Activated CD4-positive, alpha-beta T cell treated with anti-CD3 and anti-CD28 coated beads, Interleukin-2, amount 50 U/mL, for 4 hours (primary cell): ENCODE measurements around the gene GALNT12.

Source experiments
- DNase-seq, 2 experiments: peaks; one replicate each; pipeline ENCODE4 v3.0.0-alpha.2; 2020

GALNT12 gene

DNA sequence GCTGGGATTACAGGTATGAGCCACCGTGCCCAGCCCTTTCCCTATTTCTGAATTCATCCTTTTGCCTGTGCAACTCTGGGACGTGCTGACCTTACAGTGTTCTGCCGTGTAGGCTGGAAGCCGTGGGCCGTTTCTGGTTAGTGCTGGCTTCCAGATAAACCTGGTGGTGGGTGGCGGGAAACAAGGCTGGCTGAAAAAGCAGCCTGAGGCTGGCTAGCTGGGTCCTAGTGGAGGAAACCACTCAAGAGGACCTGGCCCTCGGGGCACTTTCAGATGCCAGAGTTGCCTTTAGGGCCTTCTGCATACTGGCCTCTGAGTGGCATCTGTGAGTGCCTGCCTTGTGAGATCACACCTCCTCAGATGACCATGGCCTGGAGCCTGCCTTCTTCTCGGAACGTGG, 26.9 kb downstream of the GALNT12 start:
- DNase-seq: no peak

DNA sequence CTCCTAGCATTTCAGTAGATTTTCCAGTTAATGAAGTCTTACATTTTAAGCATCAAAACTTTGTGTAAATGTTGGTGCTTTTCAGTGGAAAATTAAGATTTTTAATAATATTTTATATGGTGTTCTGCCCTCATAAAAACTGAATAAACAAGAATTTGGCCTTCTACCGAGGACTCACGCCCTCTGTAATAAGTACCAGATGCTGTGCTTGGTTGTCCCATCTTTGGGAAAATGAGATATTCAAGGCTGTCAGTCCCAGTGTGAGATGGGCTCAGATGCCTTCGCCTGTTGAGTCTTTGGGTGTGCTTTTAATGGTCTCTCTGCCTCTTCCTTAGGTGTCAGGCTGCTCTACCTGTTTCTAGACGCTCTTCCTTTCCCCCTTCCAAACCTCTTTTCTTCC, 28.7 kb downstream of the GALNT12 start:
- DNase-seq: no peak

GRCh38 chr9:98837516-98837915, 30.0 kb downstream of the GALNT12 start:
- no peak for DNase-seq

GRCh38 chr9:98838155-98838867, 30.8 kb downstream of the GALNT12 start:
- no peak for DNase-seq

DNA sequence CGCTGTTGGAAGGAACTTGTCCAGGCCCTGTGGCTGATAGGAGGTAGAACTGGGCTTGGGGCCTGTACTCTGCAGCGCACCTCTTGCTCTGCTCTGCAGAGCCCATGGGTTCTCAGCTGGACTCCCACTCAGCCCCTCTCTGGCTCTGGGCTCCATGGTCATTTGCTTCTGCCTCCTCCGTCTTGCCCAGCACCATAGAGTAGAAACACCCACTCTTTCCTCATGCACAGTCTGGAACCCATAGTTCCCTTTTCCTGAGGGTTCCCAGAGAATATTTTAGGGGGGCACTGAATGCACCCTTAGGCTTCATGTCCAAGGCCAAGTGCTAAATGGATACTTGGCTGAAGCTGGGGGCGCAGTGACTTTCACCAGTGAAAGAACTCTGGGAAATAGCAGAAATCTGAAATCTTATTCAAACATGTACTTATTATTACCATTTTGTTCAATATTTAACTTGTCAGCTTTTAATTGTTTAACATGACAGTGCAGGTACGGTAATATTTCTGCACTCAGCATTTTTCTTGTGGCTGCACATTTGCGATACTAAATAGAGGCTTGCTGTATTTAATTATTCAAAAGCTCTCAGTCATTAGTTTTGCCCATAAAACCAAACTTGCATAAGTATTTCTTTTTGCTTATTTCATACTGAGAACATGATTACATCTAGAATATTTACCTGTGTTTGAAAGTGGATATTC, 31.5 kb downstream of the GALNT12 start:
- no peak for DNase-seq

- no peak for DNase-seq
Measured at GRCh38 chr9:98839724-98840123, 32.3 kb downstream of the GALNT12 start.

GRCh38 chr9:98842510-98842909, 35.0 kb downstream of the GALNT12 start:
- DNase-seq: no peak

GRCh38 chr9:98846081-98846480, 38.6 kb downstream of the GALNT12 start:
- no peak for DNase-seq

DNA sequence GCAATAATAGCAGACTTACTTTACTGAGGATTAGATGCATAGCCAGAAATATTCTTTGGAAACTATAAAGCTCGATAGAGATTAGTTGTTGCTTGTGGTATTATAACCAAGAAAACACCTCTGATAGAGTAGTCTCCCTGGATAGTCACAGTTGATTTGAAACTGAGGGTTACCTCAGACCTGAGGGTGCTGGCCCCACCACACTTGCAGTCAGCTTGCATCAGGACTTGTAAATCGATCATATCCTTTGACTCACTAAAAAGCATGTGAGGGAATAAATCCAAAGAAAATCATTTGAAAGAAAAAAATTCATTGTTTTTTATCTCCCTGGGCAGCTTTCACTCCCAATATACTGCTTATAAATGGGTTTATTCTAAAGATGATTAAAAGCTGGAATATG, 39.4 kb downstream of the GALNT12 start:
- no peak for DNase-seq

- DNase-seq: peak; percentile 66 to 69
Measured at GRCh38 chr9:98848450-98849149, 41.1 kb downstream of the GALNT12 start.

- DNase-seq: no peak
Measured at GRCh38 chr9:98849563-98849962, 42.1 kb downstream of the GALNT12 start.

GRCh38 chr9:98850851-98851729, 43.6 kb downstream of the GALNT12 start:
- DNase-seq: no peak

- peak; percentile 5 to 14 for DNase-seq
Measured at GRCh38 chr9:98851730-98852459, 44.4 kb downstream of the GALNT12 start.

GRCh38 chr9:98852460-98852734, 44.9 kb downstream of the GALNT12 start:
- no peak for DNase-seq

DNA sequence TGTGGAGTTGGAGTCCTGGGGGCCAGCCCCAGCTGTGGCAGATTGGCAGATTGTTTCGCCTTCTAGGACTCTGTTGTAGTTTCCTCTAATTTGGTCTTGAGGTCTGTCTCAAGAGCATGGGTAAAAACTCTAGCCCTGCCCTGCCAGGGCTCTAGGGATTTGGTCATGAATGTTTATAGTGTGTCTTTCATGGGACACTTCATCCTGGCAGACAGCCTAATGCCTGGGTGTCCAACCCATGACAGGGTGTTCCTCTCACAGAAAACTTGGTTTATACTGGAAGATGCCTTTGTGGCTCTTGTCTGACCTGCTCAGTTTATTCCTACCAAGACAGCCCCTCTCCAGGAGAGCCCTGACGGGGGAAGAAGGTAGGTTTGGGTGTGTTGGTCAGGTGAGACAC, 45.5 kb downstream of the GALNT12 start:
- no peak for DNase-seq

DNA sequence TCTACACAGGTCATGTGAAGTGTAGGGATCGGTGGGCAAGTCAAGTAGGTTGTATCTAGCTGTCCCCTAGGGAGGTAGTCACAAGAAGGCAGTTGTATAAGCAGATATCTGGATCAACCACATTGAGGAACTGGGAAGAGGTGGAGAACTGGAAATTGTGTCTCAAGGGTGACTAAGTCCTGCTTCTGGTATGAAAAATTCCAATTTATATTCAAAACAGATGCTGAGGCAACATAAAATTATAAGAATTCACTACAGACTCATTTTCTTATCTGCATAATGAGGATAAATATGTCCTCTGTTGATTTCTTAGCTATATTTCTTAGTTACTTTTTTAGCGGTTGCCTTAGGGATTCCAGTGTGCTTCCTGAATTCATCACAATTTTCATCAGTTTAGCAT, 46.8 kb downstream of the GALNT12 start:
- no peak for DNase-seq

DNA sequence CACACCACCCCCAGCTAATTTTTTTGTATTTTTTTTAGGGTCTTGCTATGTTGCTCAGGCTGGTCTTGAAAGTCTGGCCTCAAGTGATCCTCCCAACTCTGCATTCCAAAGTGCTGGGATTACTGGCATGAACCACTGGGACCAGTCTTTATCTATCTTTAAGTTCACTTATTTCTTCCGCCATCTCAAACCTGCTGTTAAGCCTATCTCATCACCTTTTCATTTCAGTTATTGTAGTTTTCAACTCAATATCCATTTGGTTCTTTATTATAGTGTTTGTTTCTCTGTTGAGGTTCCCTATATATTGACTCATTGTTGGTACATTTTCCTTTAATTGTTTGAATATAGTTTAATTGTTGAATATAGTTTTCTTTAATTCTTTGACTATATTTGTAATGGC, 48.1 kb downstream of the GALNT12 start:
- DNase-seq: no peak

- DNase-seq: no peak
Measured at GRCh38 chr9:98856982-98857381, 49.5 kb downstream of the GALNT12 start.

- DNase-seq: no peak
Measured at GRCh38 chr9:98859941-98860340, 52.5 kb downstream of the GALNT12 start.

- DNase-seq: no peak
Measured at GRCh38 chr9:98860871-98861293, 53.4 kb downstream of the GALNT12 start.

DNA sequence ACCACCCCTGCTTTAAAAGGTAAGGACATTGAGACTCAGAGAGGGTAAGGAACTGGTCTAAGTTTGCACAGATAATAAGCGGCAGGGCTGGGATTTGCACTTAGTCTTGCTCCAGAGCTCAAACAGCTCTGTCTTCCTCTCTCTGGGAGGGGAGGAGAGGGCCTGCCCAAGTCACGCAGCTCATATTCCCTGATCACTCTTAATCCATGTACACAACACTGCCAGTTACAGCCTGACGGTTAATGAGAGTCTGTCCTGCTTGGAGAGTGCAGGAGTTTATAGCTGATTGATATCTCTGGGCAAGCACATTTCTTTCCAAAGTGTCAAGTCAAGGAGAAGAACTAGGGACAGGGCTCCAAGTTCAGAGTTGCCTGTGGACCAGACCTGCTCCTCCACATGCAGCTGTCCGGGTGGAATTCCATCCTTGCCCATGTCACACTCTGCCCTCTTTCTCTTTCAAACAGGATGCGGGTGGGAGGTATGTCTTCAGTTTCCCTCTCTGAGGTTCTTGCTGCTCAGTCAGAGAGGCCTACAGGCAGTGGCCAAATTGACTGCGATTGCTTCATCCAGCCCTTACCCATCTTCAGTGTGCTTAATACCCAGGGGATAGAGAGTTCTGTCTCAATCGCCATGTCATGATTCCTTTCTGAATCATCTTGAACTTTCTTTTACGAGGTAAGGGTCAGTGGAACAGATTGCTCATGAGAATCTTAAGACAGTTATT, 54.5 kb downstream of the GALNT12 start:
- no peak for DNase-seq

- DNase-seq: no peak
Measured at GRCh38 chr9:98862936-98863335, 55.5 kb downstream of the GALNT12 start.
